Activated CD4-positive, CD25-positive, alpha-beta regulatory T cell treated with anti-CD3 and anti-CD28 coated beads, Interleukin-2, amount 50 U/mL, for 72 hours (primary cell): ENCODE results near the gene TRAF7.
A peak's percentile ranks its signal among the peaks of the same experiment; 100 is the strongest.
"Not testable (repeated sequence)": the region's sequence is repeated elsewhere in the genome, so short reads cannot be mapped to it uniquely, and the experiment has no call there.

Source experiments
- DNase-seq: peaks from one replicate; pipeline ENCODE4 v3.0.0; 2021

Gene TRAF7

DNA sequence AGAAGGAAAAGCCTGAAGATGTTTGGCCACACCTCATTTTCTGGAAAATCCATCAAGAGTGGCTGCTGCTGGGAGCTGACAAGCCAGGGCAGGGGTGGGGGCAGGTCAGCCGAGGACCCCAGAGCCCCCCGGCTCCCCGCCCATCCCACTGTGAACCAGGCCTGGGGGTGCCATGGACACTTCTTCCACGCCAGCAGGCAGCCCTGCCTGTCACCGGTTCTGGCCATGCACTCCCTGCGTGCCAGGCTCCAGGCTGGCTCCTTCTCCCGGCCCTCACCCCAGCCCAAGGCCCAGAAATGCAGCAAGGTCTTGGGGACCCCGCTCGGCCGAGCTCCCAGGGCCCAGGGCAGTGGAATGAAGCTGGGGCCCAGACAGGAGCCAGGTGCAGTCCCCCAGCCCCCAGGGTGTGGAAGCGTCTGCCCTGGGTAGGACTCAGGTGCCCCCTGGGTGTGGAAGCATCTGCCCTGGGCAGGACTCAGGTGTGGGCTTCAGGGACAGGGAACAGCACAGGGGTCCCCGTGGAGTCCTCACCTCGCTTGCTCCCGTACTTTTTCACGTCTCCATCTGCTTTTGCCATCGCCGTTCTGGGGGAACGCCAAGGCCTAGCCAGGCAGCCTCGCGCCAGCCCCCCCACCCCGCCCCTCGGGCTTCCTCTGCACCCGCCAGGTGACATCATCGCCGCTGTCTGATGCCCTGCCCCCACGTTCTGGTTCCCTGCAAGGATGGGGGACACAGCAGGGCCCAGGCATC lies 32.5 kb upstream of the TRAF7 start:
- not testable (repeated sequence) for DNase-seq

DNA sequence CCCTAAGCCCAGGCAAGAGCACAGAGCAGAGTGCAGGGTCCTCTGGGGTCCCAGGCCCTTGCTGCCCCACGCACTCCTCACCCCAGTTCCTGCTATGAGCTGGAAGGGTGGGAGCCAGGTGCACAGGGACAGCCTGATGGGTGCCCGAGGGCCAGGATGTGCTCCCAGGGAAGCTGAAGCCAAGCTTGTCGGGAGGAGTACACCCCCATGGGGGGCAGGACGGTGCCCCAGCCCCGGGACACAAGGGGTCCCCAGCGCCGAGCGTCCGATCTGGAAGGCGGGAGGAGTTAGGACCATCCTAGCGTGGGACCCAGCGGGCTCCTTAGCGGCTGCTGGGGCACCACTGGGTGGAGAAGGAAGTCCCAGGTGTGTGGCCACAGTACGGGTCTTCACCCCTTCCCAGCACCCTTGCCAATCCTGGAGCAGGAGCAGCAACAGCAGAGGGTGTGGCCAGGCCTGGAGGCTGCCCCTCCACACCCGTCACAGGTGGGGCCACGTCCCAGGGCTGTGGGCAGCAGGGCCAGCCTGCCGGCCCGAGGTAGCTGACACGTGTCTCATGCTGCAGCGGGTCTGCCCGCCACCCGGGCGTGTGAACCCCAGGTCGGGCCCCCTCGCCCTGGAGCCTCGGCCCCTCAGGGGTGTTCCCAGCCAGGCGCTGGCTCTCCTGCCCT lies 31.7 kb upstream of the TRAF7 start:
- not testable (repeated sequence) for DNase-seq

DNA sequence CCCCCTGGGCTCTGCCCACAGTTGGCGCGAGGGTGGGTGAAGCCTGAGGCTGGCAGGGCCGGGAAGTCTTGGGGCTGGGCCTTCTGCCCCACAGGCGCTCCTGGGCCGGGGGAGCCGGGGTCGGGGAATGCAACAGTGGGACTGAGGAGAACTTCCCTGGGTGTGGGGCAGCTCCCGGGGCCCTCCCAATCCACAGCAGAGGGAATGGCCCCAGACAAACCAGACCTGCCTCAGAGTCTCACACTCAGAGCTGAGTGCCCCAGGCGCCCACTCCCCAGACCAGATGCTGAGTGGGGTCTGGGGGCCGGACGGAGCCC lies 31.2 kb upstream of the TRAF7 start:
- not testable (repeated sequence) for DNase-seq

GRCh38 chr16:2124694-2125444 lies 30.7 kb upstream of the TRAF7 start:
- DNase-seq, result not testable (repeated sequence)

- not testable (repeated sequence) for DNase-seq
Observed at GRCh38 chr16:2125609-2126008, 30.0 kb upstream of the TRAF7 start.

- DNase-seq, result not testable (repeated sequence)
Observed at GRCh38 chr16:2126161-2126743, 29.3 kb upstream of the TRAF7 start.

- DNase-seq, result not testable (repeated sequence)
Observed at GRCh38 chr16:2126928-2127556, 28.5 kb upstream of the TRAF7 start.

DNA sequence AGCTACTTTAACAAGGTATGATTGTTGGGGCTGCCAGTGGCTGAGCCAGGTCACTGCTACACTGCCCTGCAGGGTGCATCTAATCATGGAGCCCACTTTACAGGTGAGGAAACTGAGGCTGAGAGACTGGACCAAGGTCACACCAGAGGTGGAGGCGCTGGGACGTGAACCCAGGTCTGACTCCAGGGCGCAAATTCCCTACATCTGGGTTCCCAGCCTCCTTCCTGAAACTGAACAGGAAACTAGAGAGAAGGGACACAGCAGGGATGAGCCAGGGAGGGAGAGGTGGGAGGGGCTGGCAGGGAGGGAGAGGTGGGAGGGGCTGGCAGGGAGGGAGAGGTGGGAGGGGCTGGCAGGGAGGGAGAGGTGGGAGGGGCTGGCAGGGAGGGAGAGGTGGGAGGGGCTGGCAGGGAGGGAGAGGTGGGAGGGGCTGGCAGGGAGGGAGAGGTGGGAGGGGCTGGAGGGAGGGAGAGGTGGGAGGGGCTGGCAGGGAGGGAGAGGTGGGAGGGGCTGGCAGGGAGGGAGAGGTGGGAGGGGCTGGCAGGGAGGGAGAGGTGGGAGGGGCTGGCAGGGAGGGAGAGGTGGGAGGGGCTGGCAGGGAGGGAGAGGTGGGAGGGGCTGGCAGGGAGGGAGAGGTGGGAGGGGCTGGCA lies 27.8 kb upstream of the TRAF7 start:
- not testable (repeated sequence) for DNase-seq

DNA sequence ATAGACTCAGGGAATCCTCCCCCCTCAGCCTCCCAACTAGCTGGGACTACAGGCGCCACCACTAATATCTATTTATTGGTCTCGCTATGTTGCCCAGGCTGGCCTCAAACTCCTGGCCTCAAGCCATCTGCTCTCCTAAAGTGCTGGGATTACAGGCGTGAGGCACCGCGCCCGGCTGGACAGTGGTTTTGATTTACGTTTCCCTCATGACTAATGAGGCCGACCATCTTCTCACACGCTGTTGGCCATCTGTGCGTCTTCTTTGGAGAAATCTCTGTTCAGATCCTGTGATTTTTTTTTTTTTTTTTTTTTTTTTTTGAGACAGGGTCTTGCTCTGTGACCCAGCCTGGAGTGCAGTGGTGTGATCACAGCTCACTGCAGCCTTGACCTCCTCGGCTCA lies 26.3 kb upstream of the TRAF7 start:
- not testable (repeated sequence) for DNase-seq

DNA sequence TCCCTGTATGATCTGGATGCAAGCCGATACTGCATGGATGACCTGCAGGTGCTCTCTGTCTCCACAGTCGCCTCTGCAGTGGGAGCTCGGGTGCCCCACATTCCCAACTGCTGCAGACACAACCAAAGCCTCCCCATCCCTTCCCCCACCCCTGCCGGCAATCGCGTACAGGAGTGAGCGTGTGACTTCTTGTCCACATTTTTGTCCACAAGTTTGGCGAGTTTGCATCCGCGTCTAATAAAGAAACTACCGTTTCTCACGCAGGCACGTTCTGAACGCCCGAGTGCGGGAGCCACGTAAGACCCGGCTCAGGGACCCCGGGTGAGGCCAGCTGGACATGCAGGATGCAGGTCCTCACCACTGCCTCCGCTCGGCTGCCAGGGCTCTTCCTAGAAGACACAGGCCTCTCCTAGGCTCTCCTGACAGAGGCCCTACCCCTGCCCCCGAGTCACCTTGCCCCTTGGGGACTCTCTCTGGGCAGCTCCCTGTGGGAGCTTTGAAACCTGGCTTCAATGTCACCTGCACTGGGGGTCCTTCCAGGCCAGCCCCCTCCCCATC lies 25.6 kb upstream of the TRAF7 start:
- DNase-seq, result not testable (repeated sequence)

GRCh38 chr16:2133797-2134196 lies 21.8 kb upstream of the TRAF7 start:
- DNase-seq, result not testable (repeated sequence)

DNA sequence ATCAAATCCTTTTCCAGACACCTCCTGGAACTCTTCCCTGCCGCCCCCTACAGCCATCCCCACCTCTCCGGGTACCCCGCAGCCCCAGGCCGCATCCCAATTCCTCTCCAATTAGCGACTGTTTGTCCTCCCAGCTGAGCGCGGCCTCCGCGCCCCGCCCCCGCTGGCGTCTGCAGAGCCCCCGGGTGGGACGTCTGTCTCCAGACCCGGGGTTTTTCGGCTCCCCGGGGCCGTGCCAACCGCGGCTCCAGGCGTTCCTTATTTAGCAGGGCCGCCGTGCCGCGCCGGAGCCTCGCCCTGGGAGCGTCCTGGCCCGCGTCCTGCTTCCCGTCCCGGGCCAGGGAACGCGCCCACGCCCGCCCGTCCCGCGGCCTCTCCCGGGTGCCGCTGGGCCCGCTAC lies 20.5 kb upstream of the TRAF7 start:
- DNase-seq, result not testable (repeated sequence)

DNA sequence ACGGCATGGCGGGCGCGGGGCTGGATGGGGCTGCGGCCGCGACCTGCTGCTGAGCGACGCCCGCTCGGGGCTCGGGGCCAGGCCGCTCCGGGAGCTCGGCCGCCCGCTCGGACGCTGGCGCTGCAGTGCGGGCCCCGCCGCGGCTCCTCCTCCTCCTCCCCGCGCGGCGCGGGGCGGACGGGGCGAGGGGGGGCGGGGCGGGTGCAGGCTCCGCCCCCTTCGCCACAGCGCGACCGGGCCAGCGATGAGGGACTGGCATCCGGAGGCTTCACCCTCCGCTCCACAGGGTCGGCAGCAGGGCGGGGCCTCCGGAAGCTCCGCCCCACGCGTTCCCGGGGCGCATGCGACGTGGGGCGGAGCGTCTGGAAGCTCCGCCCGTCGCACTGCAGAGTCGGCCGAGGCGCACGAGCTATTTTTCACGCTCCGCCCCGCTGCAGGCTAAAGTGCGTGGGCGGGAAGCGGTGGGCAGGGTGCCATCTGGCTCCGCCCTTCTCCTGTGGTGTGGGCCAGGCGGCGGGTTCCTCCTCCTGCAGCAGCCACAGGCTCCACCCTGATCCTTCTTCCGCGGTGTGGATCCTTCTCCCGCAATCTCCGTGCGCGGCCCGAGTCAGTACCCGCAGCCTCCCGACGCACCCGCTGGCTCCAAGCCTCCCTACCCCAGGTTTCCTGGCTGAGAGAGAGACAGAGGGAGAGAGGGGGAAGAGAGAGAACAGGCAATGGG lies 19.7 kb upstream of the TRAF7 start, which contains the start of gene PKD1:
Gene PKD1 (minus strand): TSS at position 129 of the 721 bp plus-strand sequence. CDS start 209 bp downstream, outside the sequence.
- peak; percentile 100 for DNase-seq

DNA sequence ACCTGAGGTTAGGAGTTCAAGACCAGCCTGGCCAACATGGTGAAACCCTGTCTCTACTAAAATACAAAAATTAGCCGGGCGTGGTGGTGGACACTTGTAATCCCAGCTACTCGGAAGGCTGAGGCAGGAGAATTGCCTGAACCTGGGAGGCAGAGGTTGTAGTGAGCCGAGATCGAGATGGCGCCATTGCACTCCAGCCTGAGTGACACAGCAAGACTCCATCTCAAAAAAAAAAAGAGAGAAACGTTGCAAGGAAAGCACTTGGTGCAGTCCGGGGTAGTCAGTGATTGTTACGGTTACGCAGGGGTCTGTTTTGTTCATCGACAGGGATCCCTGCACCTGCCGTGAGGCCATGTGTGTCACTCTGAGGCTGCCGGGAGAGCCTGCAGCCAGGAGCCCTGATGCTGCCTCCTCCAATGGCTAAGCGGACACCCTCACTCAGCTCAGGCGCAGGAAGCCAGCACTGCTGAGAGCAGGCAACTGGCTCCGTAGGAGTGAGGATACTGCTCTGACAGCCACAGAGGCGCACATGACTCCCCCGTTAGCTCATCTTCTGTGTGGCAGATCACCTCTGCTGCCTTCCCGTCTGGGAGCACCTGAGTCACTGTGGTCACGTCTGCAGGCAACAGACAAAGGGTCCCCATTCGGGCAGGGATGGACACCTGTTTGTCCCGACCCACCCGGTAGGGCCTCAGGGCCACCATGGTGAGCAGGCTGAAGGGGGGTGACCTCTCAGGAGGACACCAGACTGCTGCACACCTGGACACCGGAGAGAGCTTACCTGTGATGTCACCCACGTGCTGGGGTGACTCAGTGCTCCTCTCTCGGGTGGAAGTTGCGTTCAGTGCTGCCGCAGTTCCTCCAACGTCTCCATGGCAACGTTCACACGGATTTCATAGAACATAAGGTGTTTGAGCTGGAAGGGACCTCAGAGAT lies 12.4 kb upstream of the TRAF7 start:
- DNase-seq, result no peak

DNA sequence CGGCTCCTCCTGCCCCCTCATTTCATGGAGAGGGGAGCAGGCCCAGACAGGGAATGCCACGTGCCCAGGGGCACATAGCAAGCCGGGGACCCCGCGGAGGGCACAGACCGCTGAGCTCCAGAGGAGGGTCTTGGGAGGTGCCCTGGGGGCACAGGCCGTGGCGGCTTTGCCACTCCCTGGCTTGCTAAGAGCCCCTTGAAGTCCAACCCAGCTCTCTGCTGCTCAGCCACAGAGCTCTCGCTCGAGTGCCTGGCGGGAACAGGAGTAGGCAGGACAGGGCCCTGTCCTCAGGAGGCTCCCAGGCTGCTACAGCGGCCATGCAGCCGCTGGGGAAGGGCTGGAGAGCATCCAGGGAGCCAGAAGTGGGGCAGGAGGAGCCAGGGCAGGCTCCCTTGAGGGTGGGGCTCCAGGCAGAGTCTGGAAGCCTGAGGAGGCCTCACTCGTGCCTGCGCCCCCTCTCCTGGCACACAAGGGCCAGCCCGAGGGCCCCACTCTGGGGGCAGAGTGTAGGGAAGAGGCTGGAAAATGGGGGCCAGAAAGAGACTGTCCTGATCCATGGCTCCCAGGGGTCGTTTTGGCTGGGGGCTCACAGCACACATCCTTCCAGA lies 11.6 kb upstream of the TRAF7 start:
- DNase-seq, result no peak

DNA sequence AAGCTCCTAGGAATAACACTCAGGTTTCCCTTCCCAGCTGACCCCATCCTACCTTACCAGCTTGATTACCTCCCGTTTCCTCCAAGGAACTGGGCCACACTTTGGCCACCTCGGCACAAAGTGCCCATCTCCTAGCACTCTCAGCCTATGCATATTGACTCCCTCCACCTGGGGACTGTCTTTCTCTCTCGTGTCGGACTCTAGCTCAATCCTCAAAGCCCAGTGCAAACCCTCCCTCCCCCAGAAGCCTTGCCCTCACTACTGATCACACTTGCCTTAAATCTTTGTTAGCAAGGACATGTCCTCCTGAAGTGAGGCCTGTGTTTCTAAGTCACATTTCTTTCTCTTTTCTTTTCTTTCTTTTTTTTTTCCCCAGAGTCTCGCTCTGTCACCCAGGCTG lies 9.7 kb upstream of the TRAF7 start:
- no peak for DNase-seq

DNA sequence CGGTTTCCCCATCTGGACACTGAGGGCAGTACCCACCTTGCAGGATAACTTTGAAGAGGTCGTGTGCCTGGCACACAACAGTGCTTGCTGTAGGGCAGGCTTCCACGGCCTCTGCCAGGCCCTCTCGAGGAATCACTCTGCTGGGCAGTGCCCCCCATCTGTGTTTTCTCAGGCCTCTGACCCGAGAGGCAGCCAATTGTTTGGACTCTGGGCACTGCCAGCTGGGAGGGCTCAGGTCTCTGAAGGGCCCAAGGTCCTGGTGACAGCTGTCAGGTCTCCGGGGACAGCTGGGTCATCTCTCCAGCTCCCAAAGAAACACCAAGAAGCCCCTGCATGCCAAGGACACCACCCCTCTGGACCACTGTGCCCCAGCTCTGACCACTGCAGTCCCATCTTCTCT lies 8.2 kb upstream of the TRAF7 start:
- DNase-seq, result no peak

DNA sequence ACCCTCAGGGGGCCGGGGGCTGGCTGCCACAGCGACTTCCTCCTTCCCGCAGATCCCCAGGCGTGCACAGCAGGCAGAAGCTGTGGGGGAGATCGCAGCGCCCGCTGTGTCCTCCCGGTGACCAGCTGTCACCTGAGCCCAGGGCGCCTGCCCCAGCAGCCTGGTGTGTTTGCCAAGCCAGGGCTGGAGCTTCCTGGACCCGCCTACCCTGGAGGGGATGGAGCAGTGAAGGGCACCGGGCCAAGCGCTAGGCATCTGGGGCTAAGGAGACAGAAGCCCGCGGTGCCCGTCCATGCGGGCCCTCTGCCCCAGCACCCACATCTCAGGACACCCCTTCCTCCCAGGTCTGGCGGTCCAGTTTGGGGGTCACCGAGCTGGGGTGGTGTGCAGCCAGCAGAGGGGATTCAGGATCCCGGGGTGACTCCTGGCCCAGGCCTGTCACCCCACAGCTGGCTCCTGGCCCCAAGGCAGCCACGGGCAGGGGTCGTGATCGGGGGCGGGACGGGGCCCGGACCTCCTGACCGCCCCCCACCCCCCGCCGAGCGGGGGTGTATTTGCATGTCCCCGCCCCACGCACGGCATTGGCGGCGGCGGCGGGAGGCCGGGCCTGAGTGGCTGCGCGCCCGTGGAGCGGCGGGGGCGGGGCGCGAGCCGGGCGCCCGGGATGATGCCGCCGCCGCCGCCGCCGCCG lies 7.5 kb upstream of the TRAF7 start, which contains the start of gene RAB26:
Gene RAB26 (plus strand): TSS at position 645 of the 691 bp plus-strand sequence. CDS start 159 bp downstream, outside the sequence.
- DNase-seq, result no peak
